HG02970 (cell line): ENCODE results near the gene CAMTA1.
A peak's percentile ranks its signal among the peaks of the same experiment; 100 is the strongest.

Experiments used
- ATAC-seq: cut with Tn5 transposase; IDR thresholded peaks from one replicate; pipeline ENCODE4 v1.9.1; 2021; ENCODE audit warnings: mild to moderate bottlenecking, moderate library complexity, moderate number of reproducible peaks; ENCODE audit not compliant: unreplicated experiment, low FRiP score

The CAMTA1 gene

DNA sequence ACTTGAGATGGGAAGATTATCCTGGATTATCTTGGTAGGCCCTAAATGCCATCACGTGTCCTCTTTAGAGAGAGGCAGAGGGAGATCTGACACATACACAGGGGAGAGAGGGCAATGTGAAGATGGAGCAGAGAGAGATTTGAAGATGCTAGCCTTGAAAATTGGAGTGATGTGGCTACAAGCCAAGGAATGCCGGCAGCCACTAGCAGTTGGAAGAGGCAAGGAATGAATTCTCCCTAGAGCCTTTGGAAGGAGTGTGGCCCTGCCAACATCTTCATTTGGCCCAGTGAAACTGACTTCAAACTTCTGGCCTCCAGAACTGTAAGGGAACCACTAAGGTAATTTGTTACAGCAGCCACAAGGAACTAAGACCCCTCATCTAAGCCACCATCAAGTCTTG is 8.9 kb upstream of the CAMTA1 start:
- ATAC-seq, result no peak

GRCh38 chr1:6776895-6777294 is 8.4 kb upstream of the CAMTA1 start:
- ATAC-seq, result no peak

GRCh38 chr1:6777813-6778212 is 7.4 kb upstream of the CAMTA1 start:
- no peak for ATAC-seq

GRCh38 chr1:6779089-6779805 is 6.0 kb upstream of the CAMTA1 start:
- no peak for ATAC-seq

GRCh38 chr1:6782151-6782550 is 3.1 kb upstream of the CAMTA1 start:
- ATAC-seq, result no peak

DNA sequence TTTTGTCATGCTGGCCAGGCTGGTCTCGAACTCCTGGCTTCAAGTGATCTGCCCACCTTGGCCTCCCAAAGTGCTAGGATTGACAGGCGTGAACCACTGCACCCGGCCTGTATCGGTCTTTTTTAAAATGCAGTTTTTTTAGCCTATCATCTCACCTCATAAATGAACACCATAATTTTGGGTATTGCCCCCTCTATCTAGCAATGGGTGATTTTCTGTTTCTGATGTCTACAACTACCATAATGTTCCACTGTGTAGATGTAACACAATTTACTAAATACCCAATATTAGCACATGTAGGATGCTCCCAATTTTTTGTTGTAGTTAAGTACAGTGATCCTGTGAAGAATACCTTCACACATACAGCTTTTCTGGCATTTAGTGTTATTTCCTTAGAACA is 2.0 kb upstream of the CAMTA1 start:
- ATAC-seq, result no peak

- peak; percentile 0 for ATAC-seq
Measured at GRCh38 chr1:6783936-6784559, 1.2 kb upstream of the CAMTA1 start.

- ATAC-seq, result peak; percentile 76
Measured at GRCh38 chr1:6784560-6785317, 515 bp upstream of the CAMTA1 start.

GRCh38 chr1:6785728-6786505 is 663 bp downstream of the CAMTA1 start:
- peak; percentile 11 for ATAC-seq

GRCh38 chr1:6788946-6789345 is 3.7 kb downstream of the CAMTA1 start:
- ATAC-seq, result no peak

DNA sequence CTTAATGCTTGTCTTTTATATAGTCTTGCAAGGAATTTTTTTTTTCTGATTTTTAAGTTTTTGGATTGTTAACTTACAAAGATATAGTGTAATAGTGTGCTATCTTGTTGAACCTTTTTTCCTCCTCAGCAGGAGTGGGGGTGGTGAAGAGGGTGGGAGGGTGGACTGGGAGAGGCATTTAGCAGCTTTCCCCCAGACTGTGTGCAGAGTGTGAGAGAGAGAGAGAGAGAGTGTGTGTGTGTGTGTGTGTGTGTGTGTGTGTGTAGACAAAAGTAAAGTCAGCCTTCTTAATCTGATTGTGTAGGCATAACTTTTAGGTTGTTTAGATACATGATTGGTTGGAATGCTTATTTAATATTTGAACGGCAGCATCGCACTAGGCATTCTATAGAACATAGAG is 4.9 kb downstream of the CAMTA1 start:
- no peak for ATAC-seq

DNA sequence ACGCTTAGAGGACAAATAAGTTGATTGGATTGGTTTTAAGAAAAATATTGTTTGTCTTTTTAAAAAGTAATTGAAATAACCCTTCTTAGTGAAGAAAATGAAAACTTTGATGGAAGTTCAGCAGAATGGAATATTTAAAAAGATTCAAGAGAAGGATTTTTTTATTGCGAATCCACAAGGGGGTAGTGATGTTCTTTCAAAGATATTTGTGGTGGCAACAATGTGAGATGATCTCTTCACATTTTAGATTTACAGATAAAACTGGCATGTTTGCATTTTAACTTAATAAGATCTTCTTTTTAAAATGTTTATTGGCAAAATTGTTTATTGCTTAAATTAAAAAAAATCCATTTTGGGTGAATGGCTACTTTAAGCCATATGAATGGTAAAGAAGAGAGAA is 8.9 kb downstream of the CAMTA1 start:
- ATAC-seq, result no peak

DNA sequence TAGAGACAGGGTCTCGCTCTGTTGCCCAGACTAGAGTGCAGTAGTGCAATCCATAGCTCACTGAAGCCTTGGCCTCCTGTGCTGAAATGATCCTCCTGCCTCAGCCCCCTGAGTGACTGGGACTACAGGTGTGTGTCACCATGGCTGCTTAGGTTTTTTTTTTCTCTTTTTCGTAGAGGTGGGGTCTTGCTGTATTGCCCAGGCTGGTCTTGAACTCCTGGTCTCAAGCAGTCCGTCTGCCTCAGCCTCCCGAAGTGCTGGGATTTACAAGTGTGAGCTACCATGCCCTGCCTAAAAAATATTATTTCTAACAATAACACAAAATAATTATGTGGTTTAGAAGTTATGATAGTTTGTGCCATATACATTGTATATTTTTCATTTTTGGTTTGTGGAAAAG is 9.9 kb downstream of the CAMTA1 start:
- no peak for ATAC-seq

GRCh38 chr1:6795661-6796060 is 10.4 kb downstream of the CAMTA1 start:
- ATAC-seq, result no peak

- ATAC-seq, result no peak
Measured at GRCh38 chr1:6796095-6796494, 10.8 kb downstream of the CAMTA1 start.

- ATAC-seq, result no peak
Measured at GRCh38 chr1:6799499-6799898, 14.2 kb downstream of the CAMTA1 start.

- no peak for ATAC-seq
Measured at GRCh38 chr1:6800745-6801144, 15.5 kb downstream of the CAMTA1 start.

DNA sequence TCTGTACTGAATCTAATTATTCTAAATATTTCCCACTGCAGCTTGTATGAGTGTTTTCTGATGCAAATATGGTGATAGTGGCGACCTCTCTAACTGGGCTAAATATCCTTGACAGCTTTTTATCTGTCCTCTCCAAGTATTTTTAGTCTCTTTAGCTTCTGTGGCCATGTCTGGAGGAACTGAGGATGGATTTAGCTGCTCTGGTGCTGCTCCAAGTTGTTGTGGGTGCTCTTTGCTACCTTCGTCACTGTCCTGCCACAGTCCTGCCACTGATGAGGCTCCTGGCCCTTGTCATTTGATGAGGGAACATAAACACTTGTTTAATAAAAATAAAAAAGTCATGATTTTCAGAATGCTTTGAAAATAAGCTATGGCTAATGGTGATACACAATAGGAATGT is 15.9 kb downstream of the CAMTA1 start:
- no peak for ATAC-seq

- no peak for ATAC-seq
Measured at GRCh38 chr1:6801966-6802365, 16.7 kb downstream of the CAMTA1 start.

- no peak for ATAC-seq
Measured at GRCh38 chr1:6802454-6802853, 17.2 kb downstream of the CAMTA1 start.

GRCh38 chr1:6802893-6803292 is 17.6 kb downstream of the CAMTA1 start:
- no peak for ATAC-seq
